Measurements from ENCODE around the gene STOML1. TPM values are rescaled to one million over a fixed set of nuclear protein-coding genes. Genes with fewer than 3 reads are reported as not detected.

The STOML1 gene
- total RNA-seq, 1 experiment from 2014 or later, result 5.0 TPM

GRCh38 chr15:74024687-74025086 is 32.6 kb upstream of the STOML1 start:
- BruUV-seq (replicated peaks), result no TSS peak
- TF ChIP-seq CEBPB (IDR thresholded peaks at IDR 0.05; ENCODE audit: low read depth), result no peak
- TF ChIP-seq CBX3 (IDR thresholded peaks at IDR 0.05; ENCODE audit: low read depth), result no peak
- TF ChIP-seq EZH2 (IDR thresholded peaks at IDR 0.05), result no peak
- no peak for TF ChIP-seq ELF1 (IDR thresholded peaks at IDR 0.05; ENCODE audit: borderline replicate concordance, low read depth)
- TF ChIP-seq EGR1 (IDR thresholded peaks at IDR 0.05; ENCODE audit: low read depth), result no peak
- TF ChIP-seq FOSL1 (IDR thresholded peaks at IDR 0.05; ENCODE audit: low read depth), result no peak
- no peak for TF ChIP-seq POLR2AphosphoS5 (IDR thresholded peaks at IDR 0.05; ENCODE audit: low read depth, low read length)
- TF ChIP-seq YY1 (IDR thresholded peaks at IDR 0.05; ENCODE audit: extremely low read depth, insufficient replicate concordance, low read depth, low read length), result no peak
- Histone ChIP-seq H3K9ac (ENCODE audit: low read length) (no peak overlapping the region), H3K36me3 (ENCODE audit: control insufficient read depth in 1 of 2, insufficient read depth in 2 of 2, low read length in 2 of 2) (no peaks in the 10 kb centered on the region; a peak in 2 of 4 replicates), H3K4me2 (ENCODE audit: low read length) (no peak overlapping the region), H2AFZ (ENCODE audit: low read depth, low read length, poor library complexity, severe bottlenecking) (no peak overlapping the region), H3K4me1 (ENCODE audit: control insufficient read depth in 1 of 2, insufficient read depth in 2 of 2, low read length in 2 of 2) (no peaks in the 10 kb centered on the region), H3K4me3 (replicated peaks in 1 of 2; ENCODE audit: low read depth in 1 of 2, low read length in 2 of 2) (no peak overlapping the region), H3K27ac (ENCODE audit: low read depth, low read length) (no peak overlapping the region), H3K9me2 (ENCODE audit: insufficient read depth) (no peaks in the 10 kb centered on the region), H3K9me3 (ENCODE audit: control insufficient read depth in 1 of 2, insufficient read depth in 1 of 2, low read depth in 1 of 2, low read length in 2 of 2) (no peaks in the 10 kb centered on the region), H3K27me3 (ENCODE audit: insufficient read depth, low read length) (no peaks in the 10 kb centered on the region), H3K79me2 (ENCODE audit: insufficient read depth, low read length) (no peaks in the 10 kb centered on the region), H4K20me1 (ENCODE audit: insufficient read depth) (no peaks in the 10 kb centered on the region)
- CTCF ChIA-PET, result interaction anchor here (1.3 kb wide), 1 partner anchor 12 kb away, joined by 3 read pairs; no protein-coding TSS in a partner anchor
- intact Hi-C loops (cut with micrococcal nuclease), result no loop called here
- ATAC-seq (no peak), DNase-seq (ENCODE audit: low read depth, low spot score) (no peak)
- POLR2A ChIA-PET, result no interaction called here
- RAD21 ChIA-PET (ENCODE audit: low non-redundant PET in 1 of 2, low total read pairs in 2 of 2, uncharacterized antibody in 2 of 2, unreplicated experiment in 2 of 2), result no interaction called here

GRCh38 chr15:74022706-74023470 is 30.8 kb upstream of the STOML1 start:
- ATAC-seq (no peak), DNase-seq (ENCODE audit: low read depth, low spot score) (no peak)
- no peaks in the 10 kb centered on the region for H3K79me2 ChIP-seq (ENCODE audit: insufficient read depth, low read length)
- BruUV-seq (replicated peaks), result no TSS peak
- H4K20me1 ChIP-seq (ENCODE audit: insufficient read depth), result no peaks in the 10 kb centered on the region
- ChIA-PET RAD21 (ENCODE audit: low non-redundant PET in 1 of 2, low total read pairs in 2 of 2, uncharacterized antibody in 2 of 2, unreplicated experiment in 2 of 2) (no interaction called here), POLR2A (no interaction called here), CTCF (no interaction called here)
- H3K27ac ChIP-seq (ENCODE audit: low read depth, low read length), result no peak overlapping the region
- no peaks in the 10 kb centered on the region for H3K9me2 ChIP-seq (ENCODE audit: insufficient read depth)
- H2AFZ ChIP-seq (ENCODE audit: low read depth, low read length, poor library complexity, severe bottlenecking), result no peak overlapping the region
- no peak overlapping the region for H3K9ac ChIP-seq (ENCODE audit: low read length)
- TF ChIP-seq TCF7L2 (IDR thresholded peaks at IDR 0.05; ENCODE audit: borderline replicate concordance, extremely low read depth, insufficient read depth, insufficient read length), result no peak
- TF ChIP-seq EGR1 (IDR thresholded peaks at IDR 0.05; ENCODE audit: low read depth), result no peak
- no peak for TF ChIP-seq ELF1 (IDR thresholded peaks at IDR 0.05; ENCODE audit: borderline replicate concordance, low read depth)
- TF ChIP-seq, protein P1, sequence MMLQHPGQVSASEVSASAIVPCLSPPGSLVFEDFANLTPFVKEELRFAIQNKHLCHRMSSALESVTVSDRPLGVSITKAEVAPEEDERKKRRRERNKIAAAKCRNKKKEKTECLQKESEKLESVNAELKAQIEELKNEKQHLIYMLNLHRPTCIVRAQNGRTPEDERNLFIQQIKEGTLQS (IDR thresholded peaks at IDR 0.05), result no peak
- no peak for TF ChIP-seq ZBTB33 (IDR thresholded peaks at IDR 0.05; ENCODE audit: extremely low read depth, insufficient replicate concordance, low read length)
- TF ChIP-seq EZH2phosphoT487 (IDR thresholded peaks at IDR 0.05; ENCODE audit: borderline replicate concordance), result no peak
- TF ChIP-seq YY1 (IDR thresholded peaks at IDR 0.05; ENCODE audit: extremely low read depth, insufficient replicate concordance, low read depth, low read length), result no peak
- no peak for TF ChIP-seq RAD21 (IDR thresholded peaks at IDR 0.05; ENCODE audit: low read depth)
- no peak for TF ChIP-seq SRF (IDR thresholded peaks at IDR 0.05; ENCODE audit: low read depth)
- no peaks in the 10 kb centered on the region for H3K27me3 ChIP-seq (ENCODE audit: insufficient read depth, low read length)
- no peaks in the 10 kb centered on the region for H3K4me1 ChIP-seq (ENCODE audit: control insufficient read depth in 1 of 2, insufficient read depth in 2 of 2, low read length in 2 of 2)
- no peak overlapping the region for H3K4me3 ChIP-seq (replicated peaks in 1 of 2; ENCODE audit: low read depth in 1 of 2, low read length in 2 of 2)
- no peaks in the 10 kb centered on the region for H3K9me3 ChIP-seq (ENCODE audit: control insufficient read depth in 1 of 2, insufficient read depth in 1 of 2, low read depth in 1 of 2, low read length in 2 of 2)
- intact Hi-C loops (cut with micrococcal nuclease), result no loop called here
- no peak overlapping the region for H3K4me2 ChIP-seq (ENCODE audit: low read length)
- H3K36me3 ChIP-seq (ENCODE audit: control insufficient read depth in 1 of 2, insufficient read depth in 2 of 2, low read length in 2 of 2), result no peaks in the 10 kb centered on the region; a peak in 3 of 4 replicates

All from HCT116 (cell line).